IMR-90 (cell line): ENCODE results near the gene CORO7. TPM values are rescaled to one million over a fixed set of nuclear protein-coding genes. Genes with fewer than 3 reads are reported as not detected.

Experiments used
- ATAC-seq: fragments of 200-7000 bp; cut with Tn5 transposase; 2 replicates; pipeline ENCODE4 v1.9.1; 2020; ENCODE audit warnings: low read depth, mild to moderate bottlenecking, moderate library complexity
- BruUV-seq: library from RNA; stranded (reverse); fragments of 400-500 nt; replicated peaks from 2 replicates; lab custom pipeline; 2021; lab: Mats Ljungman, UMichigan
- CTCF ChIA-PET: fragments of 300-600 bp; formaldehyde crosslinking; extraction: SDS; loops from one replicate; lab custom pipeline; 2021; ENCODE audit warnings: antibody characterized with exemption; lab: Yijun Ruan, JAX
- POLR2A ChIA-PET: fragments of 300-600 bp; sonication (Branson Sonifier 250); formaldehyde crosslinking; loops from one replicate; lab custom pipeline; 2022; ENCODE audit warnings: antibody characterized with exemption; ENCODE audit not compliant: unreplicated experiment; lab: Charles Lee
- DNase-seq: peaks from one replicate; pipeline ENCODE4 v3.0.0; 2013
- H2AFZ ChIP-seq: replicated peaks from 2 replicates; pipeline ENCODE3; 2013; ENCODE audit warnings: low read length, mild to moderate bottlenecking; ENCODE audit not compliant: poor library complexity
- H2AK5ac ChIP-seq: 2 replicates; pipeline ENCODE4 v1.6.1; 2013; ENCODE audit warnings: low read depth, low read length, inconsistent platforms
- H2AK9ac ChIP-seq: replicated peaks from 2 replicates; pipeline ENCODE3; 2013; ENCODE audit warnings: mild to moderate bottlenecking, low read depth, low read length, moderate library complexity; ENCODE audit not compliant: poor library complexity
- H2BK120ac ChIP-seq: 2 replicates; pipeline ENCODE4 v1.6.1; 2013; ENCODE audit warnings: low read depth, low read length, inconsistent platforms
- H2BK15ac ChIP-seq: 3 replicates; pipeline ENCODE4 v1.6.1; 2013; ENCODE audit warnings: low read depth, low read length, inconsistent platforms
- H2BK20ac ChIP-seq: 2 replicates; pipeline ENCODE4 v1.6.1; 2013; ENCODE audit warnings: low read depth, mild to moderate bottlenecking, inconsistent platforms, low read length, moderate library complexity
- H2BK5ac ChIP-seq: 2 replicates; pipeline ENCODE4 v1.6.1; 2013; ENCODE audit warnings: mild to moderate bottlenecking, low read depth, low read length, inconsistent platforms; ENCODE audit not compliant: poor library complexity, severe bottlenecking
- H3K14ac ChIP-seq: replicated peaks from 2 replicates; pipeline ENCODE4 v1.6.1; 2013; ENCODE audit warnings: low read depth, low read length, inconsistent platforms
- H3K18ac ChIP-seq: 2 replicates; pipeline ENCODE4 v1.6.1; 2013; ENCODE audit warnings: low read depth, low read length, control low read depth
- H3K23ac ChIP-seq: 2 replicates; pipeline ENCODE4 v1.6.1; 2013; ENCODE audit warnings: low read depth, low read length, inconsistent platforms
- H3K27ac ChIP-seq: 2 replicates; pipeline ENCODE4 v1.5.1; 2013; ENCODE audit warnings: mild to moderate bottlenecking, control low read depth, low read length; ENCODE audit not compliant: insufficient read depth
- H3K27me3 ChIP-seq: 2 replicates; pipeline ENCODE4 v1.6.1; 2013; ENCODE audit warnings: low read length; ENCODE audit not compliant: control insufficient read depth, insufficient read depth
- H3K36me3 ChIP-seq: 2 replicates; pipeline ENCODE4 v1.6.1; 2013; ENCODE audit warnings: low read length, mixed read lengths; ENCODE audit not compliant: control insufficient read depth, insufficient read depth
- H3K4ac ChIP-seq: 2 replicates; pipeline ENCODE4 v1.6.1; 2013; ENCODE audit warnings: low read depth, low read length, inconsistent platforms
- H3K4me1 ChIP-seq: 2 replicates; pipeline ENCODE4 v1.6.1; 2013; ENCODE audit warnings: low read length, mixed read lengths; ENCODE audit not compliant: control insufficient read depth, insufficient read depth
- H3K4me2 ChIP-seq: 2 replicates; pipeline ENCODE4 v1.6.1; 2013; ENCODE audit warnings: low read depth, mild to moderate bottlenecking, control low read depth, low read length, moderate library complexity
- H3K4me3 ChIP-seq: 2 replicates; pipeline ENCODE4 v1.5.1; 2013; ENCODE audit warnings: low read depth, mild to moderate bottlenecking, control low read depth, low read length, moderate library complexity; ENCODE audit not compliant: insufficient read depth
- H3K56ac ChIP-seq: 2 replicates; pipeline ENCODE4 v1.6.1; 2013; ENCODE audit warnings: low read length, inconsistent platforms; ENCODE audit not compliant: insufficient read depth; ENCODE audit errors: extremely low read depth
- H3K79me1 ChIP-seq, 2 experiments: 2 replicates each; pipeline ENCODE4 v1.6.1; 2013; ENCODE audit warnings: low read length in 2 of 2, inconsistent platforms in 1 of 2, low read depth in 1 of 2
- H3K9ac ChIP-seq: 2 replicates; pipeline ENCODE4 v1.6.1; 2013; ENCODE audit warnings: low read depth, low read length, control low read depth
- H3K9me1 ChIP-seq: 2 replicates; pipeline ENCODE4 v1.6.1; 2013; ENCODE audit warnings: low read length, inconsistent platforms; ENCODE audit not compliant: insufficient read depth
- H3K9me3 ChIP-seq: 2 replicates; pipeline ENCODE4 v1.6.1; 2013; ENCODE audit warnings: low read length; ENCODE audit not compliant: control insufficient read depth, insufficient read depth
- H4K20me1 ChIP-seq: 2 replicates; pipeline ENCODE4 v1.6.1; 2013; ENCODE audit warnings: low read length, inconsistent platforms; ENCODE audit not compliant: insufficient read depth
- H4K5ac ChIP-seq: 2 replicates; pipeline ENCODE4 v1.6.1; 2013; ENCODE audit warnings: mild to moderate bottlenecking, low read depth, low read length, control low read depth
- H4K8ac ChIP-seq, 2 experiments: 2 replicates each; pipeline ENCODE4 v1.6.1; 2013; ENCODE audit warnings: low read depth in 2 of 2, low read length in 2 of 2, control low read depth in 1 of 2, inconsistent platforms in 1 of 2
- H4K91ac ChIP-seq: 2 replicates; pipeline ENCODE4 v1.6.1; 2013; ENCODE audit warnings: low read depth, low read length, inconsistent platforms; ENCODE audit not compliant: insufficient read depth
- MAFK ChIP-seq: IDR thresholded peaks from 2 replicates; pipeline ENCODE4 v1.6.1; 2012; ENCODE audit warnings: low read depth, low read length, improper control_type of control experiment
- WGBS, 2 experiments: methylation state at CpG; one replicate each; pipeline versions ENCODE4 v1.1.5 to v1.1.7; 2013; ENCODE audit warnings: missing lambda C conversion rate in 2 of 2; ENCODE audit not compliant: insufficient read length in 1 of 2; ENCODE audit errors: extremely low coverage in 2 of 2; 5-methylcytosine and 5-hydroxymethylcytosine counted together
- dilution Hi-C: fragments of 300-500 bp; cut with HindIII; formaldehyde crosslinking; loops from one replicate; pipeline ENCODE4 v1.14.3; 2018; ENCODE audit warnings: low sequenced_read_pairs; ENCODE audit not compliant: unreplicated experiment
- in situ Hi-C: fragments of 300-500 bp; cut with MboI; formaldehyde crosslinking; loops from 3 replicates; pipeline ENCODE4 v1.14.3; 2019; ENCODE audit warnings: low sequenced_read_pairs, inconsistent platforms, mixed read lengths
- intact Hi-C: fragments of 100-400 bp; cut with micrococcal nuclease; formaldehyde crosslinking; loops from 2 replicates; pipeline ENCODE4 v1.10.0; 2022
- polyA plus RNA-seq, 3 experiments: library from polyadenylated mRNA; depleted of rRNA; stranded (reverse); fragments of >200 nt; gene quantifications; 2 replicates each; pipeline ENCODE4 v1.2.3, GENCODE V29; 2012; ENCODE audit warnings: low replicate concordance in 1 of 3
- total RNA-seq: library from RNA; depleted of rRNA; stranded (reverse); fragments of >200 nt; gene quantifications from 2 replicates; pipeline ENCODE4 v1.2.3, GENCODE V29; 2012

CORO7 gene
- total and polyA plus RNA-seq, 2 of the 4 experiments (the other 2 are of a cell fraction): 6.3 to 26.7 TPM

DNA sequence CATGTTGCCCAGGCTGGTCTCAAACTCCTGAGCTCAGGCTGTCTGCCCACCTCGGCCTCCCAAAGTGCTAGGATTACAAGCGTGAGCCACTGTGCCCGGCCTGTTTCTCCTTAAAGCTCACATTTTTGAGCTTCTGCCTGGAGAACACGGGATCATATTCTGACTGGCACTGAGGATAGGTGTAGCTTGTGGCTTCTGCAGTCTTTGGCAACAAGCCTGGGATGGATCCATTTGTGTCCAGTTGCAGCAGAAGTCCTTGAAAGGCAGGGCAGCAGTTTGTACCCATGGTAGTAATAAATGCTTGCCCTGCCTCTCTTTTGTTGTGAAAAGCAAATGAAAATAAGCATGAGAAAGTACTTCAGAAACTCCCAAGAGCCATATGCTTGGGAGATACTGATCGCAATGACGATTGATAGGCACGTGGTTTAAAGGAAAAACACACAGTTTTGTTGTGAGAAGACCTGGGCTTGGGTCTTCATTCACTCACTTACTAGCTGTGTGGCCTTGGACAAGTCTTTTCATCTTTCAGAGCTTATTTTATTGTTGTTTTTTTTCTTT is 3.1 kb upstream of the CORO7 start:
- no peak for TF ChIP-seq MAFK
- CTCF ChIA-PET: interaction anchor here (1.0 kb wide), 1 partner anchor 17 kb away, joined by 4 read pairs; no protein-coding TSS in a partner anchor

More for the DNA sequence above, 3.1 kb upstream of the CORO7 start:
- Histone ChIP-seq H3K36me3 (no peaks in the 10 kb centered on the region), H3K23ac (no peak overlapping the region), H3K9ac (no peak overlapping the region), H4K5ac (no peak overlapping the region), H2AK9ac (no peak overlapping the region), H2BK15ac (no peak overlapping the region), H4K20me1 (peaks cover 11% of the 10 kb centered on the region), H3K9me3 (no peaks in the 10 kb centered on the region), H3K79me1 (peaks cover 10 to 20% of the 10 kb centered on the region in 2 experiments), H3K27ac (no peak overlapping the region), H2AFZ (no peak overlapping the region), H3K4me2 (no peak overlapping the region), H3K14ac (no peak overlapping the region), H3K18ac (no peak overlapping the region), H2BK5ac (no peak overlapping the region), H3K56ac (no peak overlapping the region), H2BK20ac (no peak overlapping the region), H2BK120ac (no peak overlapping the region), H4K8ac (no peak overlapping the region), H3K4me1 (peaks cover 4% of the 10 kb centered on the region; the same call in 1 of the 2 replicates), H3K27me3 (no peaks in the 10 kb centered on the region), H4K91ac (no peak overlapping the region), H3K9me1 (peaks cover 12% of the 10 kb centered on the region), H3K4me3 (no peak overlapping the region), H3K4ac (no peak overlapping the region), H2AK5ac (no peak overlapping the region)
- POLR2A ChIA-PET: no interaction called here
- WGBS, 2 experiments: 66% methylated on average over 4 of the region's 7 CpGs; no CpG with 5 or more reads in 1 of the 2 experiments
- DNase-seq: no peak
- intact Hi-C loops (loop anchor here (10.0 kb wide), 1 partner anchor 125 kb away; no protein-coding TSS in a partner anchor), in situ Hi-C loops (no loop called here), dilution Hi-C loops (no loop called here)
- no peak for ATAC-seq
- BruUV-seq: no TSS peak
